Right lobe of liver (tissue), 4 donors: ENCODE data around the gene ATP5F1A.

ENCODE experiments used
- CTCF ChIP-seq, 4 donors: fragments of 200-600 bp in 3 of 4; fragments of 450-650 bp in 1 of 4; IDR thresholded peaks; one replicate each; pipeline versions ENCODE4 v1.5.1 to v1.8.0; 2016 to 2022; ENCODE audit warnings: antibody characterized with exemption in 4 of 4, mild to moderate bottlenecking in 2 of 4
- POLR2A ChIP-seq: fragments of 450-650 bp; IDR thresholded peaks from one replicate; pipeline ENCODE4 v1.6.1; 2017; ENCODE audit warnings: antibody characterized with exemption, mild to moderate bottlenecking
- donor health status: DM: no; HTN: no; CAD: no.
- donor health status: DM: no; HTN: no; CAD: no.
- donor health status: DM: no; HTN: yes; CAD: no.

DNA sequence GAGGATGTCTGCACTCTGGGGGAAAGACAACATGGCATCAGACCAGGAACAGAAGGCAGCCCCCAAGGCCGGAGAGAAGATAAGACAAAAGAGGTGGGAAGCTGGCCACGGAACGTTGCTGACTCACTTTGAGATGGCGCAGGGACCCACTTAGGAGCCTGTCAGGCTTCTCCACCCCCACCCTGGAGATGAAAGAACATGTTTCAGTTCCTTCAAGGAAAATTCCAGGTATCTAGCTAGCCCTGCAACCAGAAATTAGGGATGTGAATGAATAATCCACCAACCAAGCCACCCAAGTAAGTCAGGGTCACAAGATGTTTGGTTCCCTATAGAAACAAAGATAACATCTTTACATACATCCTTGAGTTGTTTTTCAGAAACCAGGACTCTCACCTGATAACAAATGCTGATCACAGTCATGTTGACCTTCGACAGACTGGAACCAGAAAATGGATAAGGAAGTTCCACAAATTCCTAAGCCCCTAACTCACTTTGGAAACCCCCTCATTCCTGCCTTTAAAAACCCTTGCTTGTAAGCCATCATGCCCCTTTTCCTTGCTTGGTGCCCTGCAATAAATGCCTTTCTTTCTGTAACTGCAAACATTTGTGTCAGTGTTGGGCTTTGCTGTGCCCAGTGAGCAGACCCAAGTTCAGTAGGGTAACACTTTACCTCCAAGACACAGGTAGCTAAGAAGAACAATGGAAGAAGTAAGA is 57.9 kb downstream of the ATP5F1A start:
- TF ChIP-seq POLR2A (no peak), CTCF (IDR thresholded peaks at IDR 0.05) (no peak)
